ENCODE results near the gene SYNE1.

Gene SYNE1

GRCh38 chr6:152184917-152185574 is 452.1 kb downstream of the SYNE1 start:
- no peak overlapping the region for H3K27ac ChIP-seq
- TF ChIP-seq CTCF (conservative IDR thresholded peaks at IDR 0.05) = no peak
- TF ChIP-seq ZFX (IDR thresholded peaks at IDR 0.05) = no peak

GRCh38 chr6:152184573-152184916 is 452.6 kb downstream of the SYNE1 start:
- H3K27ac ChIP-seq = no peak overlapping the region
- TF ChIP-seq ZFX (IDR thresholded peaks at IDR 0.05) (no peak), CTCF (conservative IDR thresholded peaks at IDR 0.05) (no peak)

GRCh38 chr6:152180601-152181000 is 456.6 kb downstream of the SYNE1 start:
- H3K27ac ChIP-seq = no peak overlapping the region
- no peak for TF ChIP-seq CTCF (conservative IDR thresholded peaks at IDR 0.05)

GRCh38 chr6:152176268-152176667 is 460.9 kb downstream of the SYNE1 start:
- no peak for TF ChIP-seq CTCF (conservative IDR thresholded peaks at IDR 0.05)
- no peak for TF ChIP-seq ZFX (IDR thresholded peaks at IDR 0.05)
- H3K27ac ChIP-seq = no peak overlapping the region

GRCh38 chr6:152173957-152174356 is 463.2 kb downstream of the SYNE1 start:
- no peak overlapping the region for H3K27ac ChIP-seq
- TF ChIP-seq CTCF (conservative IDR thresholded peaks at IDR 0.05) (no peak), ZFX (IDR thresholded peaks at IDR 0.05) (no peak)

GRCh38 chr6:152173321-152173720 is 463.8 kb downstream of the SYNE1 start:
- H3K27ac ChIP-seq = no peak overlapping the region
- no peak for TF ChIP-seq ZFX (IDR thresholded peaks at IDR 0.05)
- TF ChIP-seq CTCF (conservative IDR thresholded peaks at IDR 0.05) = no peak

- H3K27ac ChIP-seq = no peak overlapping the region
- no peak for TF ChIP-seq ZFX (IDR thresholded peaks at IDR 0.05)
- TF ChIP-seq CTCF (conservative IDR thresholded peaks at IDR 0.05) = no peak
Measured at GRCh38 chr6:152170702-152171667, 466.2 kb downstream of the SYNE1 start.

Measured in C4-2B (cell line).